NCI-H446 treated with DMSO at 0.1 percent for 48 hours (cell line): ENCODE measurements around the gene TM9SF4.

Experiments used
- DNase-seq: peaks from one replicate; lab custom pipeline; 2025; lab: John Stamatoyannopoulos, UW

TM9SF4 gene

GRCh38 chr20:32130352-32130751 is 20.8 kb downstream of the TM9SF4 start:
- no peak for DNase-seq

GRCh38 chr20:32130965-32131364 is 21.5 kb downstream of the TM9SF4 start:
- no peak for DNase-seq

GRCh38 chr20:32132911-32133549 is 23.5 kb downstream of the TM9SF4 start:
- no peak for DNase-seq

DNA sequence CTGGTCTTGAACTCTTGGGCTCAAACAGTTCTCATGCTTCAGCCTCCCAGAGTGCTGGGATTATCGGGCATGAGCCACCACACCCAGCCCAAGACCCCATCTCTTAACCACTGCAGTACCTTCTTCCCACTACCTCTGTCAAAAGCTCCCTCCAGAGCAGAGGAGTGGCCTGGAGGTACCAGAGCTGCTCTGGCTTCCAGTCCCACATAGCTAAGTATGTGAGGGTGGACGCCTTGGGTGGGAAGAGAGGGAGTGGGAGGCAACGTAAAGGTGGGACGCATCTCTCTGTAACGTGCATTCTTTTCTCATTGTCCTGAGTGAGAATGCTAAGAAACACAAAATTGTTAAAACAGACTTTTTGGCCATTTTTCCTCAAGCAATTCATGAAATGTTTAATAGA is 24.5 kb downstream of the TM9SF4 start:
- DNase-seq, result no peak

DNA sequence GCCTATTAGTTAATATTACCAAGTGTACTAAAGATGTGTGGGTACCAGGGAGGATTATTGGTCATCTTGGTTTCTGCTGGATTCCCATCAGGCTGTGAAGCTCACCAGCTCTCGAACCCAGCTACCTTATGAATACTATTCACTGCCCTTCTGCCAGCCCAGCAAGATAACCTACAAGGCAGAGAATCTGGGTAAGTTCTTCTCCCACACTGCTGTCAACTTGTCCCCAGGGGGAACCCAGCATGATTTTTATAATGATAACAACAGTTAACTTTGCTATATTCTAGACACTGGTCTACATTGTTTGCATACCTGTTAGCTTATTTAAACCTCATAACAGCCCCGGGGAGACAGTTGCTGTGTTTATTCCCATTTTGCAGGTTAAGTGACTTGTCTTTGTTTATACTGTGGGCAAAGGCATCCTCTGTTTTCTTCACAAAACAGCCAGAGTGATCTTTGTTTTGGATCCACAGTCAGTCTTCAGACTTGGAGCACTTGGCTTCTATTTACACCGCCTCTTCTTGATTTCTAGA is 26.5 kb downstream of the TM9SF4 start:
- DNase-seq, result no peak

- no peak for DNase-seq
Measured at GRCh38 chr20:32138921-32139320, 29.4 kb downstream of the TM9SF4 start.

DNA sequence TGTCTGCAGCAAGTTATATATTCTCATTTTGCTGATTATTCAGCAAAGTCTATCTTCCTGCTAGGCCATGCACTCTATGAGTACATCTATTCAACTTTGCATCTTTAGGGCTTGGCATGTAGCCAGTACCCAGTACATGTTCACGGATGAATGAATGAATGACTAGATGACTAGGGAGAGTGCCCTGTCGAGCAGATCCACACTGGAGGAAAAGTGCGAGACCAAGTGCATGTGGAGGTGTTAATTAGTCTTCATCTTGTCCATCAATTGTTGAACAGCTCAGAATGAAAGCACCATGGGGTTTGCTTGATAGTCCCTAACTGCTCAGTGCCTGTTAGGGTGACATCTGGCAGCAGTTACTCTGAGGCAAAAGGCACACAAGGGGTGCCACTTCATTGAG is 30.4 kb downstream of the TM9SF4 start:
- DNase-seq, result no peak

GRCh38 chr20:32140603-32141002 is 31.1 kb downstream of the TM9SF4 start:
- DNase-seq, result no peak

DNA sequence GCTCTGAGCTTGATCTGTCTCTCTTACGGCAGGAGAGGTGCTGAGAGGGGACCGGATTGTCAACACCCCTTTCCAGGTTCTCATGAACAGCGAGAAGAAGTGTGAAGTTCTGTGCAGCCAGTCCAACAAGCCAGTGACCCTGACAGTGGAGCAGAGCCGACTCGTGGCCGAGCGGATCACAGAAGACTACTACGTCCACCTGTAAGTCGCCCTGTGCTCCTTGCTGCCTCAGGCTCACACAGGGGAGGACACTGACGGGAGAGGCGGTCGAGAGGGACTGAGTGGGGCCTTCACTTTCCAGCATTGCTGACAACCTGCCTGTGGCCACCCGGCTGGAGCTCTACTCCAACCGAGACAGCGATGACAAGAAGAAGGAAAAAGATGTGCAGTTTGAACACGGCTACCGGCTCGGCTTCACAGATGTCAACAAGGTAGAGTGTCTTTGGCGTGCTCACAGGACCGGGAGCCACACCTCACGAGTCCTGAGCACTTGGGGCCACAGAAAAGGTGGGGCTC is 32.0 kb downstream of the TM9SF4 start:
- no peak for DNase-seq

GRCh38 chr20:32142088-32142487 is 32.6 kb downstream of the TM9SF4 start:
- DNase-seq, result no peak

- DNase-seq, result no peak
Measured at GRCh38 chr20:32142991-32143390, 33.5 kb downstream of the TM9SF4 start.

GRCh38 chr20:32144898-32145662 is 35.6 kb downstream of the TM9SF4 start:
- DNase-seq, result no peak

DNA sequence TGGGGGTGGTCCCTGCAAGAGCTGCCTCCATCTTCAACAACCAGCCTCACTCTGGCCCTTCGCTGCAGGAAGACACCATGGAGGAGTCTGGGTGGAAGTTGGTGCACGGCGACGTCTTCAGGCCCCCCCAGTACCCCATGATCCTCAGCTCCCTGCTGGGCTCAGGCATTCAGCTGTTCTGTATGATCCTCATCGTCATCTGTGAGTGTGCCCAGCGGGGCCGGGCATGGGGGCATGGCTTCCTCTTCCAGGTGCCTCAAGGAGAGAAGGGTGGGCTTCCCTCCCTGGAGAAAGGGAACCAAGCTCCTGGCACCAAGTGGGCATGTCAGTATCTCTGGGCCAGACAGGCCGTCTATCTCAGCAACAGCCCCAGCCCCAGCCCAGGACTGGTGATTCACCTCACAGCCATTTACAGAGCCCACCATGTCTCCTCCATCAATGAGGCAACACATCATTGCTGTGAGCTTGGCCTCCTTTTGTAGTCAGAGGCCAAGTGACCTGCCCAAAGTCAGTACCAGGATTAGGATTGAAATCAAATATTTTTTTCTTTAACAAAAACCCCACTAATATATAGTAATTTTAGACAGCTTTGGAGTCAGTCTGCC is 40.2 kb downstream of the TM9SF4 start:
- DNase-seq, result no peak

DNA sequence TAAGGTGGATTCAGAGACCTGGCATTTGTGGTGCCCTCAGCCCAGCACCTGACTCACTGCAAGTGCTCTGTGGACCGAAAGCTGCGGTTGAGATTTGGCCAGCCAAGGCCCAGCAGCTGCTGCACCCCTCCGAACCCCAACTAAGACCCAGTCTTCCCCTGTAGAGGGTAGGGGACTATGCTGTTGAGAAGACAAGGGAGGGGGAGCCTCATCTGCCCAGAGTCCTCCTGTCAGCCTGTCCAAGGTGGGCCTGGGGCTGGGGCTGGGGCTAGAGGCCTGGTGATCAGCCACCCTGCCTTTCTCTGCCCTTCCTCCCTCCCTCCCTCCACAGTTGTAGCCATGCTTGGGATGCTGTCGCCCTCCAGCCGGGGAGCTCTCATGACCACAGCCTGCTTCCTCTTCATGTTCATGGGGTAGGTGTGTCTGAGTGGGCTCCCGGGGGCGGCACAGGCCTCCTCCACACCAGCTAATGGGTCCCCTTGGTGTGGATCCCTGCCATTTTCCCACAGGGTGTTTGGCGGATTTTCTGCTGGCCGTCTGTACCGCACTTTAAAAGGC is 40.9 kb downstream of the TM9SF4 start:
- DNase-seq, result no peak

GRCh38 chr20:32152421-32153155 is 43.1 kb downstream of the TM9SF4 start:
- DNase-seq, result no peak

DNA sequence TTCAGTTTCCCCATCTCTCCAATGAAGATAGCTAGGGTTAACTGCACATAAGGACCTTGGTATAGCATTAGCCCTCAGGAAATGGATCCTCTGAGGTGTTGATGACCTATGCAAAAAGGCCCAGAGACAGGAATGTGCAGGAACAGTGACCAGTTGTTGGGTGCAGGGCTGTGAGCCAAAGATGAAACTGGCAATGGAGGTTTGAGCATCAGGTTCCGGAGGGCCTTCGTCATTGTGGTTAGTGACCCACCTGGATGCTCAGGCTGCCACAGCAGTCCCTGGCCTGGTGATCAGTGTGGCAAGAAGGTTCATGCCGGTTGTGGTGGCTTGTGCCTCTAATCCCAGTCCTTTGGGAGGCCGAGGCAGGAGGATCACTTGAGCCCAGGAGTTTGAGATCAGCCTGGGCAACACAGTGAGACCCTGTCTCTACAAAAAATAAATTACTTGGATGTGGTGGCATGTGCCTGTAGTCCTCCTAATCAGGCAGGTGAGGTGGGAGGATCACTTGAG is 43.7 kb downstream of the TM9SF4 start:
- no peak for DNase-seq

- no peak for DNase-seq
Measured at GRCh38 chr20:32153771-32154170, 44.3 kb downstream of the TM9SF4 start.

GRCh38 chr20:32155017-32155981 is 45.8 kb downstream of the TM9SF4 start:
- DNase-seq, result no peak

DNA sequence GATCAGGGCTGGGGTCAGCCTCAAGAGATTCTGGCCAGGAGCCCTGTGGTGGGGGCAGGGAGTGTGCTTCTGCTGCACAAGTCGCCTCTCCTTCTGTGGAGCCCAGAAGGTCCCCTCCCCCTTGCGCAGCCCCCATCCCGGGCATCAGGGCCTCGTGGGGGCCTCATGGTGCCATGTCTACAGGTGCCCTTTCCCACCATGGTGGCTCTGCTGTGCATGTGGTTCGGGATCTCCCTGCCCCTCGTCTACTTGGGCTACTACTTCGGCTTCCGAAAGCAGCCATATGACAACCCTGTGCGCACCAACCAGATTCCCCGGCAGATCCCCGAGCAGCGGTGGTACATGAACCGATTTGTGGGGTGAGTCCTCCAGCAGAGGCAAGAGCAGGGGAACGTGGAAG is 48.1 kb downstream of the TM9SF4 start:
- DNase-seq, result no peak

DNA sequence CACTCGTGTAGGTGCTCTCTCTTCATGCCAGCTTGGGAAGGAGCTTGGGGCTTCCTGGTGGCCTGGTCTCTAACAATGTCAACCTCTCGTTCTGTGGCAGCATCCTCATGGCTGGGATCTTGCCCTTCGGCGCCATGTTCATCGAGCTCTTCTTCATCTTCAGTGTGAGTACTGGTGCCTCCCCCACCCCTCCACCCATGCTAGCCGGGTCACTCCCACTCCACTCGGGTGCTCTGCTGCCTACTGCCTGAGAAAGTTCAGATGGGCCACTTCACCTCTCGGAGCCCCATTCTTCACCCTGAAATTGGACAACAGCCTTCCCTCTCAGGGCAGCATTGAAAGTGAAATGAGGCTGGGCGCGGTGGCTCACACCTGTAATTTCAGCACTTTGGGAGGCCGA is 48.8 kb downstream of the TM9SF4 start:
- DNase-seq, result no peak
